ENCODE data around the gene MYCN. TPM values are rescaled to one million over a fixed set of nuclear protein-coding genes. Genes with fewer than 3 reads are reported as not detected.

The MYCN gene
- total RNA-seq, 4 donors from 2014 or later = not detected

- TF ChIP-seq, protein P1, sequence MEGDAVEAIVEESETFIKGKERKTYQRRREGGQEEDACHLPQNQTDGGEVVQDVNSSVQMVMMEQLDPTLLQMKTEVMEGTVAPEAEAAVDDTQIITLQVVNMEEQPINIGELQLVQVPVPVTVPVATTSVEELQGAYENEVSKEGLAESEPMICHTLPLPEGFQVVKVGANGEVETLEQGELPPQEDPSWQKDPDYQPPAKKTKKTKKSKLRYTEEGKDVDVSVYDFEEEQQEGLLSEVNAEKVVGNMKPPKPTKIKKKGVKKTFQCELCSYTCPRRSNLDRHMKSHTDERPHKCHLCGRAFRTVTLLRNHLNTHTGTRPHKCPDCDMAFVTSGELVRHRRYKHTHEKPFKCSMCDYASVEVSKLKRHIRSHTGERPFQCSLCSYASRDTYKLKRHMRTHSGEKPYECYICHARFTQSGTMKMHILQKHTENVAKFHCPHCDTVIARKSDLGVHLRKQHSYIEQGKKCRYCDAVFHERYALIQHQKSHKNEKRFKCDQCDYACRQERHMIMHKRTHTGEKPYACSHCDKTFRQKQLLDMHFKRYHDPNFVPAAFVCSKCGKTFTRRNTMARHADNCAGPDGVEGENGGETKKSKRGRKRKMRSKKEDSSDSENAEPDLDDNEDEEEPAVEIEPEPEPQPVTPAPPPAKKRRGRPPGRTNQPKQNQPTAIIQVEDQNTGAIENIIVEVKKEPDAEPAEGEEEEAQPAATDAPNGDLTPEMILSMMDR (IDR thresholded peaks at IDR 0.05; ENCODE audit: low read depth) = no peak
Measured at GRCh38 chr2:15981646-15982045, 41.3 kb downstream of the MYCN start.

- TF ChIP-seq, protein P1 (IDR thresholded peaks at IDR 0.05; ENCODE audit: low read depth) = no peak
Measured at GRCh38 chr2:15982285-15983044, 42.1 kb downstream of the MYCN start.

GRCh38 chr2:15983496-15983895, 43.1 kb downstream of the MYCN start:
- TF ChIP-seq, protein P1 (IDR thresholded peaks at IDR 0.05; ENCODE audit: low read depth) = no peak

DNA sequence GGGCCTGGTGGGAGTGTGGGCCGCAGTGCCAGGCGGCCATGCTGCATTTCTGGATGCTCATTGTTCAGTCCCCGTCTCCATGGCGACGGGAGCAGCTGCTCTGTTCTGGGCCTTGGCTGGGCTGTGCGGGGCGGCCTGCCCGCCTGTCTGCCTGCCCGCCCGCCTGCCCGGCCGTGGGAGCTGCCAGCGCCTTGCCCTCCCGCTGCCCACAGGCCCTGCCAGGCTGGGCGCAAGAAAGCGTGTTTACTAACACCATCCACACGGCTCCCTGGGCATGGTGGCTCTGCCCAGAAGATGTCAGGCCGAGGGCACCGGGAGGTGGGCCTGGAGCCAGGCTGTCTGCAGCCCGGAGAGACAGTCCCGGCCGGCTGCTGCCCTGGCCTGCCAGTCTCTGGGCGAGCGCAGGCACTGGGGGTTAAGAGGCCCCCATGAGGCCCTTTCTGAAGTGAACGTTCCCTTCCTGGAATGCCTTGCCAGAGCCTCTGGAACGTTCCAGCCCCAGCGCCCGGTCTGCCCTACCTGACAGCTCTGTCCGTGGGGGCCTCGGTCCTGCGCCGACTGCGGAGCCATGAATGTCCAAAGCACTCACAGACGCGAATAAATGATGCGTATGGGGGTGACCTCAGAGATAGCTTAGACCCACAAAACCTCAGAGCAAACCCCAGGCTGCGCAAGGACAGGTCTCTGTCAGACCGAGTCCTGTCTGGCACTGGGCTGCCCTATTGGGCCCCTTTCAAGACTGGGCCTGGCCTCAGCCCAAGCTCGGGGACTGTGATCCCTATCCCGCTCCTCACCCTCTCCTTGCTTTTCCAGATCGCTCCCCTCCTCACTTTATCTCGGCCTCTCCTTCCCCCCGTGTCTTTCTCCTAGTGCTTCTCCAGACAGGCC, 44.3 kb downstream of the MYCN start:
- TF ChIP-seq, protein P1 (IDR thresholded peaks at IDR 0.05; ENCODE audit: low read depth) = no peak

- TF ChIP-seq, protein P1 (IDR thresholded peaks at IDR 0.05; ENCODE audit: low read depth) = no peak
Measured at GRCh38 chr2:15985531-15985930, 45.2 kb downstream of the MYCN start.

GRCh38 chr2:15986068-15986560, 45.8 kb downstream of the MYCN start:
- TF ChIP-seq, protein P1 (IDR thresholded peaks at IDR 0.05; ENCODE audit: low read depth) = no peak

- TF ChIP-seq, protein P1 (IDR thresholded peaks at IDR 0.05; ENCODE audit: low read depth) = no peak
Measured at GRCh38 chr2:15986644-15987043, 46.3 kb downstream of the MYCN start.

All from subcutaneous adipose tissue (tissue), 4 donors.